ENCODE measurements around the gene ELOF1.

ELOF1 gene

DNA sequence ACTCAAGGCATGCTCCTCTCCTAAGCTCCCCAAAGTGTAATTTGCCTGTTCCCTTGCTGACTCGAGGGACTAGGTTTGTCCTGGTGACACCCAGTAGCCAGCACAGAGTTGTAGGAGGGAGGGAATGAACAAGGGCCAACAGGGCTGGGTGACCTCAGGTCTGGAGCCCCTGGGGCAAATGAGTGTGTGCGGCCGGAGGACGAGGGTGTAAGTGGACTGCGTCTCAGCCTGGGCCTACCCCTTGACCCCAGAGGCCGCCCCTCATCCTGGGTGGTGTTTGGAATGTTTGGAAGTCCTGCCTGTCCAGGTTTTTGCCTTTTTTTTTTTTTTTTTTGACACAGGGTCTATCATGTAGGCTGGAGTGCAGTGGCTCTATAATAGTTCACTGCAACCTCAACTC lies 52.1 kb downstream of the ELOF1 start:
- peak overlapping the region; percentile 88 for H3K4me3 Mint-ChIP-seq
- DNase-seq (ENCODE audit: low spot score in 2 of 2) = no peak
- no peaks in the 10 kb centered on the region for H3K9me3 Mint-ChIP-seq
- peaks cover 24% of the 10 kb centered on the region for H3K36me3 Mint-ChIP-seq (ENCODE audit: insufficient read depth)
- H3K4me1 Mint-ChIP-seq = peaks cover 29% of the 10 kb centered on the region
- H3K27ac Mint-ChIP-seq (ENCODE audit: low read depth) = peak overlapping the region; percentile 97
- no peak for ATAC-seq (replicated peaks; ENCODE audit: extremely low read depth, poor library complexity, severe bottlenecking)
- H3K27me3 Mint-ChIP-seq = no peaks in the 10 kb centered on the region

DNA sequence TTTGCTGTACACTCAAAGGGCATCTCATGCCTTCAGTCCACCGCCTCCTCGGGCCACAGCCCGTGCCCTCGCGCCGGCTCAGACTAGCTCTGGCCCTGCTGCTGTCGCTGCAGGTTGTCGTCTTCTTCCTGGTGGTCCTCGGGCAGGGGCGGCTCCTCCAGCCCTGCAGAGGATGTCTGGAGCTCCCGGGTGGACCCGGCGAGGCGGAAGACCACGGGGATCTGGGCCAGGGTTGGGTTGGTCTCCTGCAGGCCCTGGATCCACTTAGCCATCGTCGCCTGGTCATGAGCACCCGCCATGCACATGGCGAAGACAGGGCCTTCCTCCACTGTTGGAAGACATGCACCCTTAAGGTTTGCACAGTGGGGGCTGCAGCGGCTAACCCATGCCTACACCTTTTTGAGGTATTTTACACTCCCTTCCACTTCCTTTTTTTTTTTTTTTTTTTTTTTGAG lies 52.9 kb downstream of the ELOF1 start:
- DNase-seq (ENCODE audit: low spot score in 2 of 2) (no peak), ATAC-seq (replicated peaks; ENCODE audit: extremely low read depth, poor library complexity, severe bottlenecking) (peak; percentile 3)
- H3K36me3 Mint-ChIP-seq (ENCODE audit: insufficient read depth) = peaks cover 21% of the 10 kb centered on the region
- H3K9me3 Mint-ChIP-seq = no peaks in the 10 kb centered on the region
- H3K4me3 Mint-ChIP-seq = peak overlapping the region; percentile 88
- H3K27ac Mint-ChIP-seq (ENCODE audit: low read depth) = peak overlapping the region; percentile 97
- no peaks in the 10 kb centered on the region for H3K27me3 Mint-ChIP-seq
- peaks cover 29% of the 10 kb centered on the region for H3K4me1 Mint-ChIP-seq

DNA sequence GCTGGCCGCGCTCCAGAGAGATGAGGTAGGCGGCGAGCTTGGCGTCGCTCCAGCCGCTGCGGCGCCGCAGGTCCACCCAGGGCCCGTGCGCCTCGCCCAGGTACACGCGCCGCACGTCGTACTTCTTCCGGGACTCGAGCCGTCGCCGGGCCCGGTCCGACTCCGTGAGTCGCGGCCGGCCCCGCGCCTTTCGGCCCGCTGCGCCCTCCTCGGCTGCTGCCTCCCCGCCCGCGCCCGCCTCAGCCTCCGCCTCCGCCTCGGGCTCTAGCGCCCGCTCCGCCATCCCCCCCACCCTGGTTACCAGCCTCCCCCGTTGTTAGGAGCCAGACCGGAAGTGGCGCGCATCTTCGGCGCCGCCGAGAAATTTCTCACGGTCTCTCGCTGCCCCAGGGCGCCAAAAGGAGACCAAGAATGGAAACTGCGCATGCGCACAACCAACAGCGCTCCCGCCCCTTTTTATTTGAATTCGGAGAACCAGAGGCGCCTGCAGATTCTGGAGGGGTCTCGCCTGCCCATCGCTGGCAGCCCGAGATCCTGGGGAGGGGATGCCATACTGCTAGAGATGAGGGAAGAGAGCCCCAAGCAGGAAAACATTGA lies 53.4 kb downstream of the ELOF1 start, which contains the start of gene ZNF653:
Gene ZNF653 (minus strand): TSS at position 336 of the 597 bp plus-strand sequence. CDS start 53 bp downstream, at position 283.
- Mint-ChIP-seq H3K36me3 (ENCODE audit: insufficient read depth) (peaks cover 20% of the 10 kb centered on the region), H3K27me3 (no peaks in the 10 kb centered on the region), H3K4me3 (peak within 1 kb of the TSS; percentile 88), H3K9me3 (no peaks in the 10 kb centered on the region), H3K4me1 (peaks cover 33% of the 10 kb centered on the region), H3K27ac (ENCODE audit: low read depth) (peak within 1 kb of the TSS; percentile 97)
- peak; percentile 93 to 94 for DNase-seq (ENCODE audit: low spot score in 2 of 2)
- peak; percentile 67 for ATAC-seq (replicated peaks; ENCODE audit: extremely low read depth, poor library complexity, severe bottlenecking)

- peak; percentile 95 for DNase-seq (ENCODE audit: low spot score in 2 of 2)
- H3K9me3 Mint-ChIP-seq = no peaks in the 10 kb centered on the region
- peaks cover 36% of the 10 kb centered on the region for H3K4me1 Mint-ChIP-seq
- H3K36me3 Mint-ChIP-seq (ENCODE audit: insufficient read depth) = peaks cover 20% of the 10 kb centered on the region
- H3K27me3 Mint-ChIP-seq = no peaks in the 10 kb centered on the region
- H3K27ac Mint-ChIP-seq (ENCODE audit: low read depth) = peak overlapping the region; percentile 97
- peak overlapping the region; percentile 88 for H3K4me3 Mint-ChIP-seq
- ATAC-seq (replicated peaks; ENCODE audit: extremely low read depth, poor library complexity, severe bottlenecking) = peak; percentile 95
Observed at GRCh38 chr19:11505032-11505503, 54.0 kb downstream of the ELOF1 start.

- DNase-seq (ENCODE audit: low spot score in 2 of 2) (no peak), ATAC-seq (replicated peaks; ENCODE audit: extremely low read depth, poor library complexity, severe bottlenecking) (no peak)
- Mint-ChIP-seq H3K4me3 (peak overlapping the region; percentile 88), H3K4me1 (peaks cover 41% of the 10 kb centered on the region), H3K27ac (ENCODE audit: low read depth) (peak overlapping the region; percentile 97), H3K9me3 (no peaks in the 10 kb centered on the region), H3K27me3 (no peaks in the 10 kb centered on the region), H3K36me3 (ENCODE audit: insufficient read depth) (peaks cover 20% of the 10 kb centered on the region)
Observed at GRCh38 chr19:11504502-11505031, 54.5 kb downstream of the ELOF1 start.
